Right lobe of liver (tissue), 6 donors: ENCODE data around the gene FGF21. TPM values are rescaled to one million over a fixed set of nuclear protein-coding genes. Genes with fewer than 3 reads are reported as not detected.
A peak's percentile ranks its signal among the peaks of the same experiment; 100 is the strongest.

Experiments
- ATAC-seq, 4 donors: fragments of 200-7000 bp; cut with Tn5 transposase; one replicate each; pipeline ENCODE4 v1.9.1; 2020; ENCODE audit warnings: mild to moderate bottlenecking in 4 of 4, moderate library complexity in 4 of 4
- DNase-seq, 3 donors: peaks; one replicate each; pipeline ENCODE4 v3.0.0-alpha.2; 2020
- H3K27ac ChIP-seq, 3 donors: fragments of 200-600 bp; one replicate each; pipeline ENCODE4 v1.8.0; 2022
- H3K27me3 ChIP-seq, 2 donors: fragments of 200-600 bp; one replicate each; pipeline ENCODE4 v1.8.0; 2022
- H3K36me3 ChIP-seq, 4 donors: fragments of 200-600 bp; sonication (generic) in 1 of 4; one replicate each; pipeline versions ENCODE4 v1.5.1 to v1.8.0; 2017 to 2022; ENCODE audit warnings: control low read depth in 1 of 4
- H3K4me1 ChIP-seq, 4 donors: fragments of 200-600 bp; sonication (generic) in 1 of 4; one replicate each; pipeline versions ENCODE4 v1.5.1 to v1.8.0; 2017 to 2022; ENCODE audit warnings: control low read depth in 1 of 4
- H3K4me3 ChIP-seq, 3 donors: fragments of 200-600 bp; one replicate each; pipeline ENCODE4 v1.8.0; 2022
- H3K9me3 ChIP-seq, 4 donors: fragments of 200-600 bp; sonication (generic) in 1 of 4; one replicate each; pipeline versions ENCODE4 v1.5.1 to v1.8.0; 2017 to 2022; ENCODE audit warnings: control low read depth in 1 of 4
- CTCF ChIP-seq, 4 donors: fragments of 200-600 bp in 3 of 4; fragments of 450-650 bp in 1 of 4; IDR thresholded peaks; one replicate each; pipeline versions ENCODE4 v1.5.1 to v1.8.0; 2016 to 2022; ENCODE audit warnings: antibody characterized with exemption in 4 of 4, mild to moderate bottlenecking in 2 of 4
- POLR2A ChIP-seq: fragments of 450-650 bp; IDR thresholded peaks from one replicate; pipeline ENCODE4 v1.6.1; 2017; ENCODE audit warnings: antibody characterized with exemption, mild to moderate bottlenecking
- WGBS: methylation state at CpG from one replicate; pipeline ENCODE4 v1.1.6; 2018; ENCODE audit warnings: low coverage, low lambda C conversion rate; ENCODE audit not compliant: insufficient coverage; ENCODE audit errors: missing lambda C conversion rate; 5-methylcytosine and 5-hydroxymethylcytosine counted together
- intact Hi-C, 2 donors: fragments of 100-400 bp; cut with DNase I; formaldehyde crosslinking; loops; one replicate each; pipeline versions ENCODE4 v1.11.2 to v1.14.1; 2022
- small RNA-seq, 2 experiments: library from RNA; depleted of rRNA; stranded (forward); fragments of <200 nt; gene quantifications; one replicate each; pipeline ENCODE3, GENCODE V24; 2016
- total RNA-seq, 6 experiments: library from RNA; depleted of rRNA in 2 of 6; stranded (reverse); fragments of >200 nt in 2 of 6; fragmentation: NEBNext Ultra II Directional in 3 of 6; extraction: Animal tissue kit (Norgen Biotek cat#: 25700) in 3 of 6; gene quantifications; one replicate each; pipeline versions ENCODE4 v1.1.0 to v1.2.4, GENCODE V29; 2016 to 2023
- donor health status: DM: no; HTN: yes; CAD: no.
- donor health status: DM: no; HTN: no; CAD: no.
- donor health status: DM: no; HTN: no; CAD: no.
- donor health status: DM: no; HTN: yes; CAD: no.
- donor health status: DM: no; HTN: yes; CAD: no.

The FGF21 gene
- total RNA-seq, 6 experiments from 2014 or later = 5.1 to 55.3 (median 32.7) TPM; not detected in 1

- Histone ChIP-seq H3K4me3 (peak overlapping the region; percentile 37 to 76 (median 67)), H3K4me1 (peaks cover 0 to 26% (median 3%) of the 10 kb centered on the region in 4 donors), H3K36me3 (no peaks in the 10 kb centered on the region), H3K9me3 (no peaks in the 10 kb centered on the region), H3K27me3 (no peaks in the 10 kb centered on the region), H3K27ac (peak overlapping the region; percentile 81 to 97 (median 95))
- peak; percentile 83 for TF ChIP-seq POLR2A
- TF ChIP-seq CTCF (IDR thresholded peaks at IDR 0.05) = no peak
- intact Hi-C loops = no loop called here
- peak; percentile 63 to 80 (median 68) for ATAC-seq
- WGBS = 18% methylated on average over 2 of the region's 17 CpGs
- peak; percentile 80 to 92 (median 89) for DNase-seq
These were observed 51.7 kb downstream of the FGF21 start for GRCh38 chr19:48806818-48807589.

GRCh38 chr19:48807590-48808308, 52.4 kb downstream of the FGF21 start:
- Histone ChIP-seq H3K4me1 (peaks cover 0 to 30% (median 3%) of the 10 kb centered on the region in 4 donors), H3K27me3 (no peaks in the 10 kb centered on the region), H3K27ac (peak overlapping the region; percentile 81 to 97 (median 95)), H3K36me3 (no peaks in the 10 kb centered on the region), H3K4me3 (peak overlapping the region; percentile 37 to 76 (median 67)), H3K9me3 (no peaks in the 10 kb centered on the region)
- intact Hi-C loops = no loop called here
- TF ChIP-seq POLR2A (no peak), CTCF (IDR thresholded peaks at IDR 0.05) (no peak)
- ATAC-seq = peak; percentile 46 to 55 (median 52)
- WGBS = 36% methylated on average over 7 of the region's 13 CpGs
- DNase-seq = peak; percentile 75 to 90 (median 90)

Small RNA genes lying within 50 kb of the gene (small RNA-seq; reads per million reads assigned to genes)
- 0 reads per million in 2 experiments for gene RNU6-317P

Other genes starting within 250 kb of the FGF21 start
- gene LMTK3, start 243.7 kb upstream of the FGF21 start, total RNA-seq = under 1 TPM in 5 of 6 experiments, not detected in 1; 0.09 to 0.31 (median 0.12) TPM
- under 1 TPM in 1 of 6 experiments, not detected in 5; 0.61 TPM for gene SULT2B1, start 203.4 kb upstream of the FGF21 start, total RNA-seq
- not detected for gene SPACA4, start 148.8 kb upstream of the FGF21 start, total RNA-seq
- under 1 TPM in 2 of 6 experiments, not detected in 4; 0.22 to 0.37 TPM for gene FAM83E, start 140.4 kb upstream of the FGF21 start, total RNA-seq
- gene RPL18, start 136.3 kb upstream of the FGF21 start, total RNA-seq = 100 to 1,000 TPM; 355 to 867 (median 385) TPM
- gene SPHK2, start 136.0 kb upstream of the FGF21 start, total RNA-seq = 10 to 100 TPM; 11.4 to 30.1 (median 17.2) TPM
- 10 to 100 TPM in 2 of 6 experiments, 1 to 10 TPM in 4; 1.8 to 11.6 (median 3.3) TPM for gene DBP, start 118.1 kb upstream of the FGF21 start, total RNA-seq
- 1 to 10 TPM in 2 of 6 experiments, under 1 TPM in 4; 0.25 to 2.0 (median 0.54) TPM for gene CA11, start 109.3 kb upstream of the FGF21 start, total RNA-seq
- under 1 TPM in 2 of 6 experiments, not detected in 4; 0.11 to 0.32 TPM for gene NTN5, start 82.5 kb upstream of the FGF21 start, total RNA-seq
- 1 to 10 TPM in 1 of 6 experiments, not detected in 5; 2.6 TPM for gene FUT2, start 59.6 kb upstream of the FGF21 start, total RNA-seq
- gene MAMSTR, start 35.8 kb upstream of the FGF21 start, total RNA-seq = under 1 TPM in 5 of 6 experiments, not detected in 1; 0.22 to 0.37 (median 0.24) TPM
- gene RASIP1, start 14.9 kb upstream of the FGF21 start, total RNA-seq = 1 to 10 TPM; 2.7 to 6.7 (median 4.9) TPM
- gene IZUMO1, start 8.6 kb upstream of the FGF21 start, total RNA-seq = under 1 TPM in 5 of 6 experiments, not detected in 1; 0.10 to 0.35 (median 0.13) TPM
- 1 to 10 TPM in 3 of 6 experiments, under 1 TPM in 3; 0.22 to 1.9 (median 0.93) TPM for gene FUT1, start 2.9 kb upstream of the FGF21 start, total RNA-seq
- 10 to 100 TPM in 4 of 6 experiments, 1 to 10 TPM in 2; 8.9 to 48.3 (median 12.5) TPM for gene BCAT2, start 55.5 kb downstream of the FGF21 start, total RNA-seq
- 10 to 100 TPM in 4 of 6 experiments, 1 to 10 TPM in 2; 3.5 to 78.0 (median 15.7) TPM for gene HSD17B14, start 81.0 kb downstream of the FGF21 start, total RNA-seq
- gene PLEKHA4, start 113.1 kb downstream of the FGF21 start, total RNA-seq = 10 to 100 TPM in 4 of 6 experiments, 1 to 10 TPM in 2; 5.7 to 25.6 (median 12.0) TPM
- gene PPP1R15A, start 116.9 kb downstream of the FGF21 start, total RNA-seq = 10 to 100 TPM in 4 of 6 experiments, 1 to 10 TPM in 2; 4.5 to 25.6 (median 12.2) TPM
- gene TULP2, start 143.2 kb downstream of the FGF21 start, total RNA-seq = not detected
- 100 to 1,000 TPM; 306 to 376 (median 349) TPM for gene NUCB1, start 144.8 kb downstream of the FGF21 start, total RNA-seq
- gene DHDH, start 178.2 kb downstream of the FGF21 start, total RNA-seq = under 1 TPM in 1 of 6 experiments, not detected in 5; 0.29 TPM
- gene BAX, start 199.4 kb downstream of the FGF21 start, total RNA-seq = 10 to 100 TPM; 15.9 to 54.1 (median 30.8) TPM
- gene FTL, start 209.8 kb downstream of the FGF21 start, total RNA-seq = over 10,000 TPM in 3 of 6 experiments, 1,000 to 10,000 TPM in 3; 5,005 to 19,229 (median 10,447) TPM
- gene GYS1, start 237.8 kb downstream of the FGF21 start, total RNA-seq = 10 to 100 TPM in 2 of 6 experiments, 1 to 10 TPM in 4; 4.7 to 12.5 (median 8.9) TPM
- gene RUVBL2, start 238.4 kb downstream of the FGF21 start, total RNA-seq = 10 to 100 TPM; 22.8 to 66.7 (median 32.3) TPM